GM12875 (cell line): ENCODE measurements around the gene UST.

Source experiments
- H3K4me3 ChIP-seq: one replicate; pipeline ENCODE4 v1.5.1; 2011; ENCODE audit warnings: low read depth, low read length, control low read depth
- TF ChIP-seq, protein P1 (sequence below): IDR thresholded peaks from 2 replicates; pipeline ENCODE4 v1.5.1; 2011; ENCODE audit warnings: low read depth, mild to moderate bottlenecking, control low read depth, inconsistent platforms, low read length, moderate library complexity, borderline replicate concordance; ENCODE audit not compliant: insufficient read depth

Gene UST

GRCh38 chr6:148713921-148714320, 32.9 kb upstream of the UST start:
- TF ChIP-seq, protein P1, sequence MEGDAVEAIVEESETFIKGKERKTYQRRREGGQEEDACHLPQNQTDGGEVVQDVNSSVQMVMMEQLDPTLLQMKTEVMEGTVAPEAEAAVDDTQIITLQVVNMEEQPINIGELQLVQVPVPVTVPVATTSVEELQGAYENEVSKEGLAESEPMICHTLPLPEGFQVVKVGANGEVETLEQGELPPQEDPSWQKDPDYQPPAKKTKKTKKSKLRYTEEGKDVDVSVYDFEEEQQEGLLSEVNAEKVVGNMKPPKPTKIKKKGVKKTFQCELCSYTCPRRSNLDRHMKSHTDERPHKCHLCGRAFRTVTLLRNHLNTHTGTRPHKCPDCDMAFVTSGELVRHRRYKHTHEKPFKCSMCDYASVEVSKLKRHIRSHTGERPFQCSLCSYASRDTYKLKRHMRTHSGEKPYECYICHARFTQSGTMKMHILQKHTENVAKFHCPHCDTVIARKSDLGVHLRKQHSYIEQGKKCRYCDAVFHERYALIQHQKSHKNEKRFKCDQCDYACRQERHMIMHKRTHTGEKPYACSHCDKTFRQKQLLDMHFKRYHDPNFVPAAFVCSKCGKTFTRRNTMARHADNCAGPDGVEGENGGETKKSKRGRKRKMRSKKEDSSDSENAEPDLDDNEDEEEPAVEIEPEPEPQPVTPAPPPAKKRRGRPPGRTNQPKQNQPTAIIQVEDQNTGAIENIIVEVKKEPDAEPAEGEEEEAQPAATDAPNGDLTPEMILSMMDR, result no peak
- no peak overlapping the region for H3K4me3 ChIP-seq

- TF ChIP-seq, protein P1, result no peak
- no peak overlapping the region for H3K4me3 ChIP-seq
Observed at GRCh38 chr6:148716811-148717210, 30.0 kb upstream of the UST start.

DNA sequence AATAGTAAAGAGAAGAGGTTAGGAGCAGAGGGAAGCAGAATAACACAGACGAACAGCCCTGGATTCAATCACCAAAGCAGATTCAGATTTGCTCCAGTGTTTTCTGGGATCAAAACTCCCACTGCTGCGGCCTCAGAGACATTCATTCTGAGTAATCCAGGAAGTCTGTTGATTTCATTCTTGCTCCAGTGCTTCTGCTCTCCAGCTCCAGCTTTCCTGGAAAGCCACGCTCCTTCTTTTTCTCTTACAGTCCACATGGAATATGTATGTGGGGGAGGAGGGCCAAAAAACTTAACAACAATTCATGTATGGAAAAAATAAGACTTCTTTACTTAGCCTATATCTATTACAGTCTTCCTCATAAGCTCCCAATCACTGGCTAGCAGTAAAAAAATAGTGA, 26.4 kb upstream of the UST start:
- H3K4me3 ChIP-seq, result no peak overlapping the region
- TF ChIP-seq, protein P1, result no peak

- H3K4me3 ChIP-seq, result no peak overlapping the region
- TF ChIP-seq, protein P1, result no peak
Observed at GRCh38 chr6:148720897-148721296, 25.9 kb upstream of the UST start.

DNA sequence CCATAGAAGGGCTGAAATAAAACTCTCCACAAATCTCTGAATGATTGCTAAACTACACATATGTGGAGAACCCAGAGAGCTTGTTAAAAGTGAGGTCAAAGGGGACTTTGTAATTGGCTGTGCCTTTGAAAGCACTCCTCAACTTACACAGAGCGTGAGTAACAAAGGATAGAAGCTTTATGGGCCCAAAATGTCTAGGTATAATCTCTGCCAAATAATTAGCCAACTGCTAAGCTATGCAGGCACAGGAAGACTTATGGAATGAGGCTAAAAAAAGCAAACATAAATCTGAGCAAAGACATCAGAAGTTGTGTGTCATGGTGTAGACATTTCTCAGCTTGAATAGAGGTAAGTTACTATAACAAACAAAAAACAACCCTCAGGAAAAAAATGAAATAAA, 23.3 kb upstream of the UST start:
- TF ChIP-seq, protein P1, result no peak
- H3K4me3 ChIP-seq, result no peak overlapping the region

GRCh38 chr6:148724428-148724827, 22.4 kb upstream of the UST start:
- H3K4me3 ChIP-seq, result no peak overlapping the region
- TF ChIP-seq, protein P1, result no peak

GRCh38 chr6:148727104-148727503, 19.7 kb upstream of the UST start:
- H3K4me3 ChIP-seq, result no peak overlapping the region
- TF ChIP-seq, protein P1, result no peak
